ENCODE measurements around the gene KCNMA1.

KCNMA1 gene

DNA sequence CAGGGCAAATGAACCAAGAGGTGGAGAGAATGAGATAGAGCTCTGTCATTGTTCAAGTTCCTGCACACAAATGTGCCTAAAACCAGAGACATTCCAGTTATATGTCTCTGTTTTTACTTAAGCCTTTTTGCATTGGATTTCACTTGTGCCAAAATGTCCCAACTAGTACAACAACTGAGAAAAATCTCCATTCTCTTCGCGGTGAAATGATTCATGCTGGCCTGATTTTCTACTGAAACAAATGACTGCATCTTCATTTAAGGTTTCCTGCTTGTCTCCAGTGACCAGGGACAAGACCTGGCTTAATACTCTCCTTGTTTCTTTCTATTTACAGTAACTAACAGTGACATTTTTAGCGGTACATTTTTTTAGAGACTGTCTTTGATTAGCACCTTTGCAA is 714.9 kb downstream of the KCNMA1 start:
- Histone ChIP-seq H2BK15ac (replicated peaks; ENCODE audit: low read depth) (no peak overlapping the region), H3K27me3 (ENCODE audit: insufficient read depth, low read length, poor library complexity) (no peaks in the 10 kb centered on the region), H3K27ac (ENCODE audit: low read depth, low read length) (no peak overlapping the region), H2BK5ac (ENCODE audit: low read length) (no peak overlapping the region), H3K9ac (ENCODE audit: low read length) (no peak overlapping the region), H2BK120ac (ENCODE audit: low read depth, low read length) (no peak overlapping the region), H3K23ac (ENCODE audit: low read length) (no peak overlapping the region), H3K4me1 (ENCODE audit: control insufficient read depth, low read depth, low read length) (no peaks in the 10 kb centered on the region), H3K18ac (ENCODE audit: low read length) (no peak overlapping the region), H3K4me3 (ENCODE audit: low read length) (no peak overlapping the region), H4K8ac (ENCODE audit: low read depth, low read length) (no peak overlapping the region), H4K5ac (ENCODE audit: low read length) (no peak overlapping the region), H3K79me1 (ENCODE audit: low read length) (no peaks in the 10 kb centered on the region), H2AK5ac (ENCODE audit: low read length) (no peak overlapping the region), H3K4ac (ENCODE audit: low read depth, low read length) (no peak overlapping the region), H3K79me2 (ENCODE audit: control insufficient read depth, insufficient read depth, low read length) (no peaks in the 10 kb centered on the region), H3K4me2 (ENCODE audit: low read length) (no peak overlapping the region), H3K56ac (ENCODE audit: low read length) (no peak overlapping the region), H3K36me3 (ENCODE audit: control insufficient read depth, insufficient read depth, low read length) (no peaks in the 10 kb centered on the region)
- no CpG with 5 or more reads among the region's 3 CpGs for WGBS (ENCODE audit: extremely low coverage, insufficient coverage, low lambda C conversion rate)
- no peak for DNase-seq

DNA sequence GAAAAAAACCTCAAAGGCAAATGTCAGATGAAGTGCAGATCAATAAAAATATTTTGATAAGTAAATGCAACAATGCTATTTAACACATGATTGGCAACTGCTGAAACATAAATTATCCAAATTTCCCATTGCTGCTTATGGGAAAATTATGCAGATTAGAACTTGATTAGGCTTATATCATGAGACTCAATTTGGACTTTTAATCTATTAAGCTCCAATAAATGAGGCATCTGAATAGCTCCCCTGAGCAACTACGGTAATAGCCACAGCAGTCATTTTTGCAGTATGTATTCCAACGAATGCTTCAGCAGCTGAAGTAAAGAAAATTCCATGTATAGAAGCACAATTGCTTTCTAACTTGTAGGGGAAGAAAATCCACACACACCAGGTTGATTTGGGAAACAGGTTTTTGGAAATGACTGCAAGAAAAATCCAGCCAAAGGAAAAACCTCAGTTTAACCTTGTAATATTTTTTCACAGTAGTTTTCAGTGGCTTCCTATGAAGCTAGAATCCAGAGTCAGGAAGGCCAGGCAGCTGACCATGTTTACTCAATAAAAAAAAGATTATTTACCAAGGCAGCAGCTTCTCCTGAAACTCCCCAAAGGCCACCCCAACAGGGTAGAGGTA is 716.1 kb downstream of the KCNMA1 start:
- Histone ChIP-seq H3K9ac (ENCODE audit: low read length) (no peak overlapping the region), H3K18ac (ENCODE audit: low read length) (no peak overlapping the region), H3K27me3 (ENCODE audit: insufficient read depth, low read length, poor library complexity) (no peaks in the 10 kb centered on the region), H4K8ac (ENCODE audit: low read depth, low read length) (no peak overlapping the region), H4K5ac (ENCODE audit: low read length) (no peak overlapping the region), H3K4ac (ENCODE audit: low read depth, low read length) (no peak overlapping the region), H3K79me1 (ENCODE audit: low read length) (no peaks in the 10 kb centered on the region), H3K27ac (ENCODE audit: low read depth, low read length) (no peak overlapping the region), H3K4me1 (ENCODE audit: control insufficient read depth, low read depth, low read length) (no peaks in the 10 kb centered on the region), H3K36me3 (ENCODE audit: control insufficient read depth, insufficient read depth, low read length) (no peaks in the 10 kb centered on the region), H3K23ac (ENCODE audit: low read length) (no peak overlapping the region), H3K79me2 (ENCODE audit: control insufficient read depth, insufficient read depth, low read length) (no peaks in the 10 kb centered on the region), H3K4me2 (ENCODE audit: low read length) (no peak overlapping the region), H2BK15ac (replicated peaks; ENCODE audit: low read depth) (no peak overlapping the region), H2BK120ac (ENCODE audit: low read depth, low read length) (no peak overlapping the region), H2BK5ac (ENCODE audit: low read length) (no peak overlapping the region), H3K56ac (ENCODE audit: low read length) (no peak overlapping the region), H2AK5ac (ENCODE audit: low read length) (no peak overlapping the region), H3K4me3 (ENCODE audit: low read length) (no peak overlapping the region)
- WGBS (ENCODE audit: extremely low coverage, insufficient coverage, low lambda C conversion rate): no CpG with 5 or more reads among the region's 2 CpGs
- DNase-seq: no peak

DNA sequence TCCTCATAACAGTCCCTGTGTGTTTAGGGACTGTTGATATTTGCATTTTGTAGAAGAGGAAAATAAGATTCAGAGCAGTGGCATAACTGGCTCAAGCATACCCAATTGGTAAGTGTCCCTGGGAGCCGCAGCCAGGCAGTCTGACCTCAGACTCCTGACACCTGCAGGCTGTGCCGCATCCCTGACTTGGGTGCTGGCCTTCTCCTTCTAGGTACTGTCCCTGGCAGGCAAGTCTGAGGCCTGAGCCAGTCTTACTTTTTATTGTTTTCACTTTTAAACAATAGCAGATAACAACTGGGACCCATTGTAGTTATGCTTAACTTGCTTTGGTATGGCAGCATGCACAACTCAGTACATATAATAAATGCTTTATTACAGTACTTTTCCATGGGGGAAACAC is 717.0 kb downstream of the KCNMA1 start:
- no peak overlapping the region for H2AK5ac ChIP-seq (ENCODE audit: low read length)
- no peak overlapping the region for H2BK15ac ChIP-seq (replicated peaks; ENCODE audit: low read depth)
- DNase-seq: no peak
- no peaks in the 10 kb centered on the region for H3K4me1 ChIP-seq (ENCODE audit: control insufficient read depth, low read depth, low read length)
- H3K79me1 ChIP-seq (ENCODE audit: low read length): no peaks in the 10 kb centered on the region
- H3K4me3 ChIP-seq (ENCODE audit: low read length): no peak overlapping the region
- H3K18ac ChIP-seq (ENCODE audit: low read length): no peak overlapping the region
- no peaks in the 10 kb centered on the region for H3K36me3 ChIP-seq (ENCODE audit: control insufficient read depth, insufficient read depth, low read length)
- H3K56ac ChIP-seq (ENCODE audit: low read length): no peak overlapping the region
- no peak overlapping the region for H3K4ac ChIP-seq (ENCODE audit: low read depth, low read length)
- no peak overlapping the region for H3K4me2 ChIP-seq (ENCODE audit: low read length)
- no peaks in the 10 kb centered on the region for H3K27me3 ChIP-seq (ENCODE audit: insufficient read depth, low read length, poor library complexity)
- WGBS (ENCODE audit: extremely low coverage, insufficient coverage, low lambda C conversion rate): no CpG with 5 or more reads among the region's 2 CpGs
- no peak overlapping the region for H4K8ac ChIP-seq (ENCODE audit: low read depth, low read length)
- H2BK120ac ChIP-seq (ENCODE audit: low read depth, low read length): no peak overlapping the region
- H4K5ac ChIP-seq (ENCODE audit: low read length): no peak overlapping the region
- no peak overlapping the region for H2BK5ac ChIP-seq (ENCODE audit: low read length)
- no peak overlapping the region for H3K23ac ChIP-seq (ENCODE audit: low read length)
- no peak overlapping the region for H3K9ac ChIP-seq (ENCODE audit: low read length)
- no peaks in the 10 kb centered on the region for H3K79me2 ChIP-seq (ENCODE audit: control insufficient read depth, insufficient read depth, low read length)
- H3K27ac ChIP-seq (ENCODE audit: low read depth, low read length): no peak overlapping the region

DNA sequence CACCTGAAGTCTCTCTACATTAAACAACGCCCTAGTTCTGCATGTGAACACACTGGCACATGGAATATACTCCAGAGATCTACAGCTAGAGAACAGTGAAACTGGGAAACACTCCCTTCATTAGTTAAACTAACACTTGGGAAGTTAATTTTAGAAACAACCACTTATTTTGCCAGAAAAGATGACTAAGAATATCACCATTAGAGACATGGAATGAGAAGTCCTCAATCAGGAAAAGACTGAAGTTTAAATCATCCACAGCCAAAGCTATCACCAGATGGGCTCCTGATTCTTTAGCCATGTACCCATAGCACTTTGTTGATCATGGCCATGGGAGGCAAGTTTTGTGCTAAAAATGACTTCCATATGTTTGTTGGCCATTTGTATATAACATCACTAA is 719.5 kb downstream of the KCNMA1 start:
- Histone ChIP-seq H3K4ac (ENCODE audit: low read depth, low read length) (no peak overlapping the region), H3K27me3 (ENCODE audit: insufficient read depth, low read length, poor library complexity) (no peaks in the 10 kb centered on the region), H3K23ac (ENCODE audit: low read length) (no peak overlapping the region), H3K79me2 (ENCODE audit: control insufficient read depth, insufficient read depth, low read length) (no peaks in the 10 kb centered on the region), H3K4me1 (ENCODE audit: control insufficient read depth, low read depth, low read length) (no peaks in the 10 kb centered on the region), H3K56ac (ENCODE audit: low read length) (no peak overlapping the region), H3K18ac (ENCODE audit: low read length) (no peak overlapping the region), H4K5ac (ENCODE audit: low read length) (no peak overlapping the region), H3K27ac (ENCODE audit: low read depth, low read length) (no peak overlapping the region), H4K8ac (ENCODE audit: low read depth, low read length) (no peak overlapping the region), H3K36me3 (ENCODE audit: control insufficient read depth, insufficient read depth, low read length) (no peaks in the 10 kb centered on the region), H3K9ac (ENCODE audit: low read length) (no peak overlapping the region), H2BK15ac (replicated peaks; ENCODE audit: low read depth) (no peak overlapping the region), H3K79me1 (ENCODE audit: low read length) (no peaks in the 10 kb centered on the region), H3K4me2 (ENCODE audit: low read length) (no peak overlapping the region), H2BK5ac (ENCODE audit: low read length) (no peak overlapping the region), H2AK5ac (ENCODE audit: low read length) (no peak overlapping the region), H3K4me3 (ENCODE audit: low read length) (no peak overlapping the region), H2BK120ac (ENCODE audit: low read depth, low read length) (no peak overlapping the region)
- no CpG with 5 or more reads among the region's 1 CpG for WGBS (ENCODE audit: extremely low coverage, insufficient coverage, low lambda C conversion rate)
- DNase-seq: no peak

DNA sequence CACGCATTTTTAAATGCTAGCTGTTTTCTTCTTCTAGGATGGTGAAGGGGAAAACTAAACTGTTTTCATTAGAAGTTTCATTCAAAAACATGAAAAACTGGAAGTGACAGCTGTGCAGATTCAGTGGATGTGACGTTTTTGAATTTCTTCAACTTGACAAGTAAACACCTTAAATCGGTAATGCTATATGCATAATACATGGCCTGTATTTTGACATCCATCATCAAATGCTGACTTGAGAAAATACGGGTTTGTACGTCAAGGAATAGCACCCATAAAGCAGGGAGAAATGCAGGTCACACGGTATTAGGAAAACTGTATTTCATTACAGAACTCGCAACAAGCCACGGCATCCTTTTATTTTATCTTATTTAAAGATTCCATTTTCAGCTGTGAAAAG is 720.5 kb downstream of the KCNMA1 start:
- no peak overlapping the region for H2BK15ac ChIP-seq (replicated peaks; ENCODE audit: low read depth)
- WGBS (ENCODE audit: extremely low coverage, insufficient coverage, low lambda C conversion rate): no CpG with 5 or more reads among the region's 8 CpGs
- H3K27ac ChIP-seq (ENCODE audit: low read depth, low read length): no peak overlapping the region
- no peak overlapping the region for H3K23ac ChIP-seq (ENCODE audit: low read length)
- no peak overlapping the region for H2BK120ac ChIP-seq (ENCODE audit: low read depth, low read length)
- DNase-seq: no peak
- H3K56ac ChIP-seq (ENCODE audit: low read length): no peak overlapping the region
- H4K8ac ChIP-seq (ENCODE audit: low read depth, low read length): no peak overlapping the region
- no peaks in the 10 kb centered on the region for H3K79me2 ChIP-seq (ENCODE audit: control insufficient read depth, insufficient read depth, low read length)
- H3K36me3 ChIP-seq (ENCODE audit: control insufficient read depth, insufficient read depth, low read length): no peaks in the 10 kb centered on the region
- H3K9ac ChIP-seq (ENCODE audit: low read length): no peak overlapping the region
- no peak overlapping the region for H3K4me3 ChIP-seq (ENCODE audit: low read length)
- H3K27me3 ChIP-seq (ENCODE audit: insufficient read depth, low read length, poor library complexity): no peaks in the 10 kb centered on the region
- H2AK5ac ChIP-seq (ENCODE audit: low read length): no peak overlapping the region
- no peak overlapping the region for H3K4ac ChIP-seq (ENCODE audit: low read depth, low read length)
- no peak overlapping the region for H3K4me2 ChIP-seq (ENCODE audit: low read length)
- no peaks in the 10 kb centered on the region for H3K79me1 ChIP-seq (ENCODE audit: low read length)
- H3K18ac ChIP-seq (ENCODE audit: low read length): no peak overlapping the region
- no peaks in the 10 kb centered on the region for H3K4me1 ChIP-seq (ENCODE audit: control insufficient read depth, low read depth, low read length)
- H2BK5ac ChIP-seq (ENCODE audit: low read length): no peak overlapping the region
- no peak overlapping the region for H4K5ac ChIP-seq (ENCODE audit: low read length)

DNA sequence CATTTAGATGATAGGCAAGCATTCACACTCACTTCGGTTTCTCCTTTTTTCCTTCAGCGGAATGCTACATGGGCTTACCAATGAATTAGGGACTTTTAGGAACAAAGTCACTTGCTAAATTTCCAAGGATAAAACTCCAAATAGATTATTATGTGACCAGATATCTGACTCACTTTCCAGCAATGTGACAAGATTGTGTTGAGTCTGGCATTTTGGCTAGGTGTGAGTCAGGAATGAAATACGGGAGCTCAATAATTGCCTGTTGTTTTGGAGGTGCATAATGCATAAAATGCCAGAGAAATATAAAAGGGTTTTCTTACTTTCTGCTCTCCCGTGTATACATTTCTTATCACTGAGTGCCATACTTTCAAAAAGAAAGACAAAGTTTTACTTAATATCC is 721.1 kb downstream of the KCNMA1 start:
- Histone ChIP-seq H2BK5ac (ENCODE audit: low read length) (no peak overlapping the region), H3K4ac (ENCODE audit: low read depth, low read length) (no peak overlapping the region), H4K8ac (ENCODE audit: low read depth, low read length) (no peak overlapping the region), H3K18ac (ENCODE audit: low read length) (no peak overlapping the region), H2BK15ac (replicated peaks; ENCODE audit: low read depth) (no peak overlapping the region), H2BK120ac (ENCODE audit: low read depth, low read length) (no peak overlapping the region), H3K4me1 (ENCODE audit: control insufficient read depth, low read depth, low read length) (no peaks in the 10 kb centered on the region), H3K79me2 (ENCODE audit: control insufficient read depth, insufficient read depth, low read length) (no peaks in the 10 kb centered on the region), H3K36me3 (ENCODE audit: control insufficient read depth, insufficient read depth, low read length) (no peaks in the 10 kb centered on the region), H3K27me3 (ENCODE audit: insufficient read depth, low read length, poor library complexity) (no peaks in the 10 kb centered on the region), H3K23ac (ENCODE audit: low read length) (no peak overlapping the region), H4K5ac (ENCODE audit: low read length) (no peak overlapping the region), H3K56ac (ENCODE audit: low read length) (no peak overlapping the region), H2AK5ac (ENCODE audit: low read length) (no peak overlapping the region), H3K4me2 (ENCODE audit: low read length) (no peak overlapping the region), H3K27ac (ENCODE audit: low read depth, low read length) (no peak overlapping the region), H3K9ac (ENCODE audit: low read length) (no peak overlapping the region), H3K4me3 (ENCODE audit: low read length) (no peak overlapping the region), H3K79me1 (ENCODE audit: low read length) (no peaks in the 10 kb centered on the region)
- WGBS (ENCODE audit: extremely low coverage, insufficient coverage, low lambda C conversion rate): no CpG with 5 or more reads among the region's 4 CpGs
- no peak for DNase-seq

Measured in mesendoderm (in vitro differentiated cells).